C1 segment of cervical spinal cord (tissue), 14 donors: ENCODE data around the gene GPR4.

Experiments
- DNase-seq, 14 donors: peaks; one replicate each; lab custom pipeline; 2025; lab: John Stamatoyannopoulos, UW

GPR4 gene

GRCh38 chr19:45590300-45591003 lies 11.6 kb downstream of the GPR4 start:
- no peak for DNase-seq

DNA sequence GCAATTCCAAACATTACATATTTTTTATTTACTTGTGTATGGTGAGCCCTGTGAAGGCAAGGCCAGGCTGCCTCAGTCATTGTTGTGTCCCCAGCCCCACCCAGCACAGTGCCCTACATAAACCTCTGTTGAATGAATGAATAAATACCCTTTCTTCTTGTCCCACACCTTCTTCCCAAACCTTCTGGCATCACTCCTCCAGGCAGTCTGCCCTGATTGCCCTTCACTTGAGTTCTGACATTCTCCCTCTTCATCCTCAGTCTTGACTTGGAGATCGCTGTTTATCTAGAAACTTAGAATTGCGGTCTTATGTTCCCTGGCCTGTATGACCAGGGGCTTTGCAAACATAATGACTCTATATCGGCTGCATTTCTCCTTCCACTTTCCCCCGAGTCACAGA lies 12.2 kb downstream of the GPR4 start:
- no peak for DNase-seq

GRCh38 chr19:45587873-45588272 lies 14.1 kb downstream of the GPR4 start:
- DNase-seq: no peak

DNA sequence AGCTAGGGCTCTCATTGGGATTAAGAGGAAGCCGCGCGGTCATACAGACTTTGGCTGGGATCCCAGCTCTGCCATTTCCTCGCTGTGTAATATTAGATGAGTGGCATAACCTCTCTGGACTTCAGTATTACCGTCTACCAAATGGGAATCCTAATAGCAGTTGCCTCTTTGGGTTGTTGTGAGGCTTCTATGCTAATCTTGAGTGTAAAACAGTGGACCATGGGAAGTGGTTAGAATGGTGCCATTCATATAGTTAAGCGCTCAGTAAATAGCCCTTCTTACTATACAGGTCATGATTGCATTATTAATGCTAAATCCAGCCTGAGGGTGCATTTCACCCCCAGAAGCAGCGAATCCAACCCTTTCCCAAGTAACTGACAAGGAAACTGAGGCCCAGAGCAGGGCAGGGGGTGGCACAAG lies 16.8 kb downstream of the GPR4 start:
- DNase-seq: no peak

- DNase-seq: peak; percentile 82 to 100 (median 99)
Observed at GRCh38 chr19:45584332-45585157, 17.5 kb downstream of the GPR4 start, which contains the start of gene OPA3. Gene OPA3, minus strand, starts transcription at chr19:45584802. Its CDS starts 38 bp downstream, at chr19:45584764.

GRCh38 chr19:45581576-45581975 lies 20.4 kb downstream of the GPR4 start:
- peak in 1 of 14 donors; percentile 17 for DNase-seq

DNA sequence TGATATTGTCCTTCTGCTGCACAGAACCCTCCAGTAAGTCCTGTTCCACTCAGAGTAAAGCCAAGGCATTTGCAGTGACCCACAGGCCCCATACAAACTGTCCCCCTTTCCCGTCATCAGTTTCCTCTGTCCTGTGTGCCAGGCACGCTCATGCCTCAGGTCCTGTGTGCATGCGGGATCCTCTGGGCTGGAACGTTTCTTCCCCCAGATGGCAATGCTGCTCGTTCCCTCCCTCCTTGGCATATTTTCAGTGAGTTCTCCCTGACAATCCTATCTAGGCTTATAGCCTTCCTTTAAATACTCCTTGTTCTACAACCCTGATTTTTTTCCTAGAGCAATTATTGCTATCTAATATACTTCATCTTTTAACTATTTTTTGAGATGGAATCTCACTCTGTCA lies 23.2 kb downstream of the GPR4 start:
- peak in 1 of 14 donors; percentile 63 for DNase-seq

DNA sequence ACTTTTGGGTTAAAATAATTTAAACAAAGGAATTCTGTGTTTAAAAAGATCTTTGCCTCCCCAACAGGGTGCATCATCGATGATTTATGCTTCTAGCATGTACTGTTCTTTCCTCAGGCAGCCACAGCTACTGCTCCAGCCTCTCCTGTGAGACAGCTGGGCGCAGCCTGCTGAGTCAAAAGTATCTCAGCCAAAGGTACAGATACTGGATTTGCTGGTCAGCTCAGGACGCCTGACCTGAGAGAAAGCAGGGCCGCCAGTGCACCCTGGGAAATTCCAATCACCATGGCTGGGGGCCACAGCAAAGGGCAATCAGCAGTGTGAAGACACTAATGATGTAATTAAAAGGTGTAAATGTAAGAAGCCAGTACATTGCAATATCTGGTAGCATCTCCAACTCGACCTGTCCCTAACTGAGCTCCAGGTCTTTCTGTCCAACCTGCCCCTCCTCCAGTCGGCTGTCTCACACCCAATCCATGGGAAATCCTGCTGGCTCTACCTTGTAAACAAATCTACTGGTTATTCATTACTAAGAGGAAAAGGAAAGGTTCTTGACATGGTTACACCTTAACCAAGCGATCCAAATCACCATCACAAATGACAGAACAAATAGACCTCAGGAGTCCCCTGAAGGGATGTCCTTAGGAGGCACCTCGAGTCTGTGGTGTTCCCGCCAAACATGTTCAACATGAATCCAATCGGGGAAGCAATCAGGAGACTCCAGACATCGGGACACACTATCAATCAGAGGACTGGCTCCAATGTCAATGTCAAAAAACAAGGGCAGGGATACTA lies 24.7 kb downstream of the GPR4 start:
- peak in 1 of 14 donors; percentile 27 for DNase-seq

DNA sequence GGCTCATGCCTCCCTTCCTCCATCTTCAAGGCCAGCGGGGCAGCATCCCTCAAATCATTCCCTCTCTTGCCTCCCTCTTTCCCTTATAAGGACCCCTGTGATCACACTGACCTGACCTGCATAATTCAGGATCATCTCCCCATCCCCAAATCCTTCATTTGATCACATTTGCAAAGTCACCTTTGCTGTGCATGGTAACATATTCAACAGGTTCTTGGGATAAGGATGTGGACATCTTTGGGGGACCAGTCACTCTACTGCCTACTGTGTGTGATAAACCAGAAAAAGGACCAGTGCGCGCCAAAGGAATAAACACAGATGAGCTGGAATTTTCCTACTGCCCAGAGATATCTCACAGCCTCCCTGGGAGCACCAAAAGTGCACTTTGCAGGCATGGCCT lies 25.3 kb downstream of the GPR4 start:
- peak in 1 of 14 donors; percentile 25 for DNase-seq

- DNase-seq: no peak
Observed at GRCh38 chr19:45575216-45575615, 26.8 kb downstream of the GPR4 start.

DNA sequence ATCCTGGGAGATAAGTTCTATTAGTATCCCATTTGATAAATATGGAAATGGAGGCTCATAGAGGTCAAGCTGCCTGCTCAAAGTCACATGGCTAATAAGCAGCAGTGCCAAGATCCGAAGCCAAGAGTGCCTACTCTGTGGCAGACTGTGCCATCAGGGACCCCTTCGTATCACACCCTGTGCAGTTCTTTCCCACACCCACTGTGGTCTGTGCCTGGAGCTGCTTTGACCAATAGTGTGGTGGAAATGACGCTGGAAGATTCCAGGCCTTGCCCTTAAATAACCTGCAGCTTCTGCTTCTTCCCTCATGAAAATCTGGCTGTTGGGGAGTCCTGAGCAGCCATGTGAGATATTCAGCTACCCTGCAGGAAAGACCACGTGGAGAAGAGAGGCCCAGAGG lies 27.5 kb downstream of the GPR4 start:
- peak in 1 of 14 donors; percentile 17 for DNase-seq

DNA sequence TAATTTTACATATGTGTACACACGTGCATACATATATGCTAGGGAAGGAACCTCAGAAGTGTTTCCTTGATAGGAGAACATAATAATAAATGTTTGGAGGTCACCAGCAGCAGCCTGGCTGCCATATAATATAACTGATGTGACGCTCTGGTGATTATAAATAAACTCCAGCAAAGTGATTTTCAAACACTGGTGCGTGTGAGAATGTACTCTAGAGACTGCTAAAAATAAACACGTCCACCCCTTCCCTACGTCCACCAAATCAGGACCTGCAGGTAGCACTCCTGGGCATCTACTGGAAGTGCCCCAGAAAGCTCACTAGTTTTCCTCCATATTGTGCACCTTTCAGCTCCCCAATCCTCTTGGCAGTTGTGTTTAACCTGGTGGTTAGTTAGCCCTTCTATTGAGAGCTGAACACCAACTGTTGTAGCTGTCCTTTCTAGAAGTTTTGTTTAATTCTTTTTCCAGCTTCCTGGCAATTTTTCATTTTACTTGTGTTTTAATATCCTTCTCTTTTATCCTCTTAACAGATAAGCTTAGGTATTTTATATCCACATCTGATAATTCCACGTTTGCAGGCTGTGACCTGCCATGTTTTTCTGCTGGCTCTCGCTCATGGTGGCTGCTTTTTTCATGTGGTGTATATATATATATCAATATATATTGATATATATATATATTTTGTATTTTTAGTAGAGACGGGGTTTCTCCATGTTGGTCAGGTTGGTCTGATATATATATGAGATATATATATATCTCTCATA lies 30.4 kb downstream of the GPR4 start:
- no peak for DNase-seq

- peak in 6 of 14 donors; percentile 2 to 30 (median 12) for DNase-seq
Observed at GRCh38 chr19:45569619-45570421, 32.2 kb downstream of the GPR4 start.

- no peak for DNase-seq
Observed at GRCh38 chr19:45568732-45569131, 33.3 kb downstream of the GPR4 start.

- DNase-seq: no peak
Observed at GRCh38 chr19:45567609-45568008, 34.4 kb downstream of the GPR4 start.

GRCh38 chr19:45564131-45564780 lies 37.8 kb downstream of the GPR4 start:
- DNase-seq: no peak

DNA sequence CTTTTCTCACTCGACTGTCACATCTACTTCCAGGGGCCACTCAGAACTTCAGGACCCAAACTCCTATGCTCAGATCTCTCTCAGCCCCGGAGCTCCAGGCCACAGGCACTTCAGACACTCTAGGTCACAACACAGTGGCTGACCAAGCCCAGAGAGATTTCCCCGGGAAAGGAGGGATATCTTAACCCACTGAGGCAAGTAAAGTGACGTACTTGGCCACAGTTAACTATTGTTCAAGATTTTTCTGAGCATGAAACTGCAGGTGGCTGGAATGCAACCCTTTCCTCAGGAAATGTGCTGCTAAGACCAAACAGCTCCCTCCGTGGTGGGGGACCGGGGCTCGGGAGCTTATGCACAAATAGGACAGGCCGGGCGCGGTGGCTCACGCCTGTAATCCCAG lies 41.3 kb downstream of the GPR4 start:
- DNase-seq: no peak

DNA sequence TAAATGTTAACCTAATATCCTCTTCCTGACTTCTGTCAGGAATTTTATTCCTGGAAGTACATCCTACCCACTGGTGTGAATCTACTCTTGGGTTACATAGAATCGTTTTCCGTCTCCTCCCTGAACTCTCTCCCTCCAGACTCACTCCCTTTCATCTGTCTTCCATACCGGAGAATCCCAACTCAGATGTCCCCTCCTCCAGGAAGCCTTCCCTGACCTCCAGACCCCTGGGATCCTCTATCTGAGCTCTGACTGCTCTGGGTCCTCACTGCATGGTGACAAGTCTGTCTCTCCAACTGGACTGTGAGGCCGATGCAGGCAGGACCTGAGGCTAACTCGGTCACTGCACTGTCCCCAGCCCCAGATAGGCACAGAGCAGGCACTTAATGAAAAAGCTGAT lies 42.0 kb downstream of the GPR4 start:
- DNase-seq: no peak

GRCh38 chr19:45558399-45558878 lies 43.6 kb downstream of the GPR4 start:
- peak in 5 of 14 donors; percentile 6 to 40 (median 16) for DNase-seq

DNA sequence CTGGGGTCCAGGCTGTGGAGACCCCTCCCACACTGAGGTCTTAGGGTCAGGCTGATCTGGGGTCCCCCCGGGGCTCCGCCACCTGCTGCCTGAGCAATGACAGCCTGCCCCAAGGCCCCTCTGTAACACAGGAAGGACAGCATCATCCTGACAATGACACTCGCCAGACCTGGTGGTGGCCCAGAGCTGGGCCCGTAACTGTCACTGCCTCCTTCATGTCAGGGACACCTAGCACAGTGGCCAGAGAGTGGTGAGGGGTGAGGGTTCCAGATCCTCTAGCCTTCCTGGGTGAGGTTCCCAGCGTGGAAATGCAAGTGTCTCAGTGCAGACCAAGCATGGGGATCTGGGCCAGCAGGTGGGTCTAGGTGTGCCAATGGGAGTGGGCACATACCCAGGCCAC lies 45.2 kb downstream of the GPR4 start:
- no peak for DNase-seq
